ENCODE results near the gene ALKBH5.

- no peak for TF ChIP-seq ZNF274 (IDR thresholded peaks at IDR 0.05; ENCODE audit: low read depth, low read length)
- no peak for TF ChIP-seq YY1 (IDR thresholded peaks at IDR 0.05; ENCODE audit: insufficient read depth, insufficient read length)
- no peak for TF ChIP-seq SUZ12 (IDR thresholded peaks at IDR 0.05; ENCODE audit: extremely low read depth, insufficient read depth, insufficient read length)
These were observed 17.5 kb downstream of the ALKBH5 start for GRCh38 chr17:18201108-18201507.
